ENCODE results near the gene SEC24D. TPM values are rescaled to one million over a fixed set of nuclear protein-coding genes. Genes with fewer than 3 reads are reported as not detected.
"Not testable (repeated sequence)": the region's sequence is repeated elsewhere in the genome, so short reads cannot be mapped to it uniquely, and the experiment has no call there.

The SEC24D gene
- polyA plus RNA-seq, 1 experiment, result 80.3 TPM

- POLR2A ChIA-PET, result no interaction called here
- CTCF ChIA-PET, result no interaction called here
- no peaks in the 10 kb centered on the region for H3K27me3 ChIP-seq (ENCODE audit: control insufficient read depth, insufficient read depth, low read length)
- peaks cover 5% of the 10 kb centered on the region for H3K36me3 ChIP-seq (ENCODE audit: control insufficient read depth, insufficient read depth, low read length)
- DNase-seq (ENCODE audit: low read depth), result no peak
- no peak overlapping the region for H3K4me3 ChIP-seq (ENCODE audit: low read depth, low read length)
- no peak for TF ChIP-seq CTCF (IDR thresholded peaks at IDR 0.05; ENCODE audit: insufficient read depth, low read depth, low read length)
Measured at GRCh38 chr4:118787844-118788380, 48.0 kb downstream of the SEC24D start.

- ChIA-PET CTCF (interaction anchor here (1.0 to 1.3 kb wide), 2 partner anchors 11 to 105 kb away, joined by 3 to 4 read pairs; no protein-coding TSS in a partner anchor), POLR2A (no interaction called here)
- Histone ChIP-seq H3K4me3 (ENCODE audit: low read depth, low read length) (no peak overlapping the region), H3K27me3 (ENCODE audit: control insufficient read depth, insufficient read depth, low read length) (no peaks in the 10 kb centered on the region), H3K36me3 (ENCODE audit: control insufficient read depth, insufficient read depth, low read length) (peaks cover 10% of the 10 kb centered on the region)
- no peak for DNase-seq (ENCODE audit: low read depth)
- no peak for TF ChIP-seq CTCF (IDR thresholded peaks at IDR 0.05; ENCODE audit: insufficient read depth, low read depth, low read length)
Measured at GRCh38 chr4:118784776-118785175, 51.1 kb downstream of the SEC24D start.

DNA sequence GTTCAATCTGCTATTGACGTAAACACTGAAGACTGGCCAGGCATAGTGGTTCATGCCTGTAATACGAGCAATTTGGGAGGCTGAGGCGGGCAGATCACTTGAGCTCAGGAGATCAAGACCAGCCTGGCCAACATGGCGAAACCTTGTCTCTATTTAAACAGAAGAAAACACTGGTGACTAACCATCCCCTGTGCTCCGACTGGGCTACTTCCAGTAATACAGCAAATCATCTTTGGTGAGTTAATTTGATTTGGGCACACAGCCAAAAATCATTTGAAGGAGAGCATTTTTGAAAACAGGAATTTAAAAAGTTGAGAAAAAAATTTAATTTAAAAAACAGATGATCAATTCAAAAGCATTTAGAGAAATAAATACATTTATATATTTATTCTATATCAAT, 52.0 kb downstream of the SEC24D start:
- DNase-seq (ENCODE audit: low read depth), result no peak
- CTCF ChIA-PET, result interaction anchor here (1.2 kb wide), 1 partner anchor 185 kb away, joined by 3 read pairs; no protein-coding TSS in a partner anchor

DNA sequence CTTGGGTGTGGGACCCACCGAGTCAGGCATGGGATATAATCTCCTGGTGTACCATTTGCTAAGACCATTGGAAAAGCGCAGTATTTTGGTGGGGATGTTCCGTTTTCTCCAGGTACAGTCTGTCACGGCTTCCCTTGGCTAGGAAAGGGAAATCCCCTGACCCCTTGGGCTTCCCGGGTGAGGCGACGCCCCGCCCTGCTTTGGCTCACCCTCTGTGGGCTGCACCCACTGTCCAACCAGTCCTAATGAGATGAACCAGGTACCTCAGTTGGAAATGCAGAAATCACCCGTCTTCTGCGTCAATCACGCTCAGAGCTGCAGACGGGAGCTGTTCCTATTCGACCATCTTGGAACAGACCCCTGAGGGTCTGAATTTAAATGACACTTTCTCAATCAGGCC, 53.0 kb downstream of the SEC24D start:
- H3K27me3 ChIP-seq (ENCODE audit: control insufficient read depth, insufficient read depth, low read length); DNase-seq (ENCODE audit: low read depth); H3K4me3 ChIP-seq (ENCODE audit: low read depth, low read length); POLR2A ChIA-PET; H3K36me3 ChIP-seq (ENCODE audit: control insufficient read depth, insufficient read depth, low read length): not testable (repeated sequence)
- CTCF ChIA-PET, result interaction anchor here (1.2 to 2.2 kb wide), 2 partner anchors 11 to 186 kb away, joined by 3 to 7 read pairs; no protein-coding TSS in a partner anchor

More for the DNA sequence above, 52.0 kb downstream of the SEC24D start:
- Histone ChIP-seq H3K36me3 (ENCODE audit: control insufficient read depth, insufficient read depth, low read length) (peaks cover 8% of the 10 kb centered on the region), H3K27me3 (ENCODE audit: control insufficient read depth, insufficient read depth, low read length) (no peaks in the 10 kb centered on the region), H3K4me3 (ENCODE audit: low read depth, low read length) (no peak overlapping the region)
- TF ChIP-seq CTCF (IDR thresholded peaks at IDR 0.05; ENCODE audit: insufficient read depth, low read depth, low read length), result no peak
- POLR2A ChIA-PET, result no interaction called here

DNA sequence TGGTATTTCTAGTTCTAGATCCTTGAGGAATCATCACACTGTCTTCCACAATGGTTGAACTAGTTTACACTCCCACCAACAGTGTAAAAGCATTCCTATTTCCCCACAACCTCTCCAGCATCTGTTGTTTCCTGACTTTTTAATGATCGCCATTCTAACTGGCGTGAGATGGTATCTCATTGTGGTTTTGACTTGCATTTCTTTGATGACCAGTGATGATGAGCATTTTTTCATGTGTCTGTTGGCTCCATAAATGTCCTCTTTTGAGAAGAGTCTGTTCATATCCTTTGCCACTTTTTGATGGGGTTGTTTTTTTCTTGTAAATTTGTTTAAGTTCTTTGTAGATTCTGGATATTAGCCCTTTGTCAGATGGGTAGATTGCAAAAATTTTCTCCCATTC, 58.3 kb downstream of the SEC24D start:
- H3K4me3 ChIP-seq (ENCODE audit: low read depth, low read length); POLR2A ChIA-PET; DNase-seq (ENCODE audit: low read depth); CTCF ChIA-PET; H3K36me3 ChIP-seq (ENCODE audit: control insufficient read depth, insufficient read depth, low read length); H3K27me3 ChIP-seq (ENCODE audit: control insufficient read depth, insufficient read depth, low read length): not testable (repeated sequence)

GRCh38 chr4:118776955-118777640, 58.8 kb downstream of the SEC24D start:
- H3K27me3 ChIP-seq (ENCODE audit: control insufficient read depth, insufficient read depth, low read length); DNase-seq (ENCODE audit: low read depth); H3K4me3 ChIP-seq (ENCODE audit: low read depth, low read length); H3K36me3 ChIP-seq (ENCODE audit: control insufficient read depth, insufficient read depth, low read length); CTCF ChIA-PET: not testable (repeated sequence)
- POLR2A ChIA-PET, result interaction anchor here (0.6 kb wide), 2 partner anchors 92 to 186 kb away, joined by 4 to 5 read pairs; partner anchors contain the start of gene METTL14

Data from BJ (cell line).